ENCODE results near the gene VARS1.

VARS1 gene

DNA sequence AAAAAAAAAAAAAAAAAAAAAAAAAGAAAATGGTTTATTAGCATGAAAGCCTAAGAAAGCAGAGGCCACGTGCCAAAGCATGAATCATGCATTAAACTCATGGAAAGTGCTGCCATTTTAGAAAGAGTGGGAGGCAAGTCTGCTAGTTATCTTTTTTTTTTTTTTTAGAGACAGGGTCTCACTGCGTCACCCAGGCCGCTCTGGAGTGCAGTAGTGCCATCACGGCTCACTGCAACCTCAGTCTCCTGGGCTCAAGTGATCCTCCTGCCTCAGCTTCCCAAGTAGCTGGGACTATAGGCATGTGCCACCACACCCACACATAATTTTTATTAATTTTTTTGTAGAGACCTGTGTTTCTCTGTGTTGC, 23.6 kb downstream of the VARS1 start:
- DNase-seq (ENCODE audit: low spot score): no peak

DNA sequence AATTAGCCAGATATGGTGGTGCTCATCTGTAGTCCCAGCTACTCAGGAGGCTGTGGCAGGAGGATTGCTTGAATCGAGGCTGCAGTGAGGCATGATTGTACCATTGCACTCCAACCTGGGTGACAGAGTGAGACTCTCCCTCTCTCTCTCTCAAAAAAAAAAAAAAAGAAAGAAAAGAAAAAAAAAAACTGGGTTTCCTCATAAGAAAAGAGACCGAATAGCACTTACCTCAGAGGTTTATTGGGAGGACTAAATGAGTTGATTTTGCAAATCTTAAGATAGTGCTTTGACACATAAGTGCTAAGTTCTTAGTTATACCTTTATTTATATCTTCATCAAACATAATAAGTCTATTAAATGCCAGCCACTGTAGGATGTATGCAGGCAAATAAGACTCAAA, 24.7 kb downstream of the VARS1 start:
- no peak for DNase-seq (ENCODE audit: low spot score)

DNA sequence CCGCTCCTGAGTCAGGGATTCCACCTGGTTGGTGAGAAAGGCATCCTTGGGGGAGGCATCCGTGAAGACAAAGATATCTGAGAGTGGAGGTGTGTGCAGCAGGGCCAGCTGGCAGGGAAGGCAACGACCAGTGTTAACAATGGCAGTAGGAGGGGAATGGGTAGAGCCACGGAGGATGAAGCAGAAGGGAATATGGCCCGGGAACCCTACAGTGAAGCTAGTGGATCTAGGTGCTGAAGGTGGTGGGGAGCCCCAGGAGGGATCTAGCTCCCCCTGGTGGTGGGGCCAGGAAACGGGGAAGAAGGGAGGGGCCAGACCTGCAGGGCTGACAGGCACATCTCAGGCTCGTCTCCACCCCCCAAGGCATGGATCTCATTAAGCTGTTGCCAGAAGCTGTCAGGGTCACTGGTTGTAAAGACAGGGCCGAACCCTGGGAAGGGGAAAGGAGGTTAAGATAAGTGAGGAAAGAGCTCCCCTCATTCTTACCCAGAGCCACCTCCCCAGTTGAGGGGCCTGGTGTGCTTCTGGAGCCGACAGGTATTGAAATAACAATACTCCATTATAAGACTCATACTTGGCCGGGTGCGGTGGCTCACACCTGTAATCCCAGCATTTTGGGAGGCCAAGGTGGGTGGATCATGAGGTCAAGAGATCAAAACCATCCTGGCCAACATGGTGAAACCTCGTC, 25.7 kb downstream of the VARS1 start:
- DNase-seq (ENCODE audit: low spot score): peak; percentile 69

DNA sequence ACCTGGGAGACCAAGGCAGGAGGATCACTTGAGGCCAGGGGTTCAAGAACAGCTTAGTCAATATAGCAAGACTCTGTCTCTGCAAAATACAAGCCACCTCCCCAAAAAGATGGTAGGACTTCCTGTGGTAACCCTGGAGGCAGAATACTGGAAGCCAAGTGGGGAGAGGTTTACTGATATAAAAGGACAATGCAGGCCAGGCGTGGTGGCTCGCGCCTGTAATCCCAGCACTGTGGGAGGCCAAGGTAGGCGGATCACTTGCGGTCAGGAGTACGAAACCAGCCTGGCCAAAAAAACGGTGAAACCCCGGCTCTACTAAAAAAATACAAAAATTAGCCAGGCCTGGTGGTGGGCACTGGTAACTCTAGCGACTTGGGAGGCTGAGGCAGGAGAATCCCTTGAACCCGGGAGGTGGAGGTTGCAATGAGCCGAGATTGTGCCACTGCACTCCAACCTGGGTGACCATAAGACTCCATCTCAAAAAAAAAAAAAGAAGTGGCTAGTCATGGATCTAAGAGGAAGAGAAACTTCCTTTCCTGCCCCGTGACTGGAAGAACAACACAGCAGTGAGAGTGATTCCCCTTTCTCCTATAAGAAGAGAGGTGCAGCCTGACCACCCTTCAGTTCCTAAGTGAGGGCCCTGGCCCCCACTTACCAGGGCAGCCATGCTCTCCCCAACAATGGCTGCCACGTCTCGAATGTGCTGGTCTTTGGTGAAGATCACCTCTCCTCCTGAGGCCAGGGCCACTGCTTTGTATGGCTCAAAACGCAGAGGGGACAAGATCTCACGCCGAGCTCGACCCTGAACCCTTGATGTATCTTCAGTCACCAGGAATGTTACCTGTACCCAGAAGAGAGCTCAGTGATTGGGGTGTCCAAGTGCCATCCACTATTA, 26.9 kb downstream of the VARS1 start:
- DNase-seq (ENCODE audit: low spot score): no peak

DNA sequence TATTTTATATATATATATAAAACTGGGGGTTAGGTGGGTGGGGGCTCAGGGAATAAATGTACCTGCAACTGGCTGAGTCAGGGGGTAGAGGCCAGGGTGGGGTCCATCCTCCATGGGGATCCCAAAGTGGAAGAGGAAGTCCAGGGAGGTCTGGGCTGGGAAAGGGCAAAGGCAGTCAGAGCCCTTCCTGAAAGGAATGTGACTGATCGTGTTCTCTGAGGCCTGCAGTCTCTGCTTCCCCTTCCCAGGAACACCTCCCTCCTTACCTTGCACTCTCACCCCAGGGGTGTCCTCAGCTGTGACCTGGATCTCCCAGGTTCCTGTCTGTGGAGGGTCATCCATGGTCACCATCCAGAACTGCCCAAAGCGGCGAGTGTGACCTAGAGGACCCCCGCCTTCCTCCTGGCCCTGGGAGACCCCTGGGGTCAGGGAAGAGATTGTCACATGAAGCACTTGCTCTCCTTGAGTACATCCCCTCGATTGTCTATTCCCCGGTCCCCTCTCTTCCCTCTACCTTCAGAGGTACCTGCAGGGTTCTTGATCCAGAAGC, 28.4 kb downstream of the VARS1 start:
- no peak for DNase-seq (ENCODE audit: low spot score)

DNA sequence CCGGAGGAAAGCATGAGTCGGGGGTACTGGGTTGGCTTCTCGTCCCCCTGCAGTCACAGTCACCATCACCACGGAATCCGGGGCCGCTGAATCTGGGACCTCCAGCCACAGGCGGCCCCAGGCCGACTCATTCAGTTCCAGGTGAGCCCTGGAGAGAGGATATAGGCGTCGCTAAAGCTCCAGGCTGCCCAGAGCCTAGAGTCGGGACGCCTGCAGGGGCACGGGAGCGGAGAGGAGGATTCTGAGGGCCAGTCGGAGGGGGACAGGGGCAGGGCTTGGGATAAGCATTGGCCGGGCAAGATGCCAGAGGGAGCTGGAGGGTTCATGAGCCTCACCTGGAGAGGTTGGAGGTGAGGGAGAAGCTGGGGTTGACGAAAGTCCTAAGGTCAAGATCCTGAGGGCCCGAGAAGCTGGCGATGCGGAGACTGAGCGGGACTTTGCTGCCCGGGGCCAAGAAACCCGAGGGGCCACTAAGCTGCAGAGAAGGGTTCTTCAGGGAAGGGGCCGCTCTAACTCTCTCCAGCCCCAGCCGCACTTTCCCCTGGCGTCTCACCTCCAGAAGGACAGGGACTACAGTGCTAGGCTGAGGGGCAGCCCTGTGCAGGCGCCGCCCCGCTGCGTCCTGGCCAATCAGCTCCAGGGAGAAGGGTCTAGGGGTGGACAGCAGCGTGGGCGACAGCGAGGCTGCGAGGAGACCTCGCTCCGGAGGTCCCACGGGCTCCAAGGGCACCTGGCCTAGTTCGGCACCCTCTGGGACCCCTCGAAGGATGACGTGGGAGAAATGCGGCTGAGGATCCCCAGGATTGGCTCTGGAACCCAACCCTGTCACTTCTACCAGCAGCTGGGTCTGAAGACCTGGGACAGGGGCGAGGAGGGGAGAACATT, 29.4 kb downstream of the VARS1 start:
- no peak for DNase-seq (ENCODE audit: low spot score)

DNA sequence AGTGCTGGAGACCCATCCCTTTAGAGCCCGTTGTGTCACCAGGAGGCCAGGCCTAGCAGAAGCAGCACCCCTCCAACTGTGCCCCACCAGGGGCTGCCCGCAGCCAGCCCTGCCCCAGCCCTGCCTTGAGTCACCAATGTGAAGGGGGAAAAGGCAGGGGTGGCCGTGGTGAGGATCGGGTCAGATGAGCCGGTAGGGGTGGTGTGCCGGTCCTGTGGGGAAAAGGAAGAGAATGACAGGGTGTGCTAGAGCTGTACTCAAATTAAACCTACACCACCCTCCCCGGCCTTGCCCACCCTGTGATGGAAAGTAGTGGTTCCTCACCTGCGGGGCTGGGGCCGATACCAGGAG, 30.0 kb downstream of the VARS1 start:
- DNase-seq (ENCODE audit: low spot score): no peak

DNA sequence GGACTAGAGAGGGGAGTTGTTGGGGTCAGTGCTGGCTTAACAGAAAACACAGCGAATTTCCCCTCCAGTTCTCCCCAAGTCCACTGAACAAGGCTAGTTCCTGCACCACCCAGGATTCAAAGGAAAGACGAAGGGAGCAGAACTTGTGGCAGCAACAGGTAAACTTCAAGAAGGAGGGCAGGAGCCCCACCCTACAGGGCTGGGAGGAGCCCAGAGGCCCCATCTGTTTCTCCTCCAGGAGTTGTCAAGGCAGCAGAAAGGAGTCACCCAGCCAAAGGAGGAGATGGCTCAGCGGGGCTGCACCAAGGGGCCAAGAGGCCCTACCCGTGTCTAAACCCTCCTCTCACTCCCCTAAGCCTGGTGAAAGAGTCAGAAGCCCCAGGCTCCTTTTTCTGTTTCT, 31.4 kb downstream of the VARS1 start:
- no peak for DNase-seq (ENCODE audit: low spot score)

DNA sequence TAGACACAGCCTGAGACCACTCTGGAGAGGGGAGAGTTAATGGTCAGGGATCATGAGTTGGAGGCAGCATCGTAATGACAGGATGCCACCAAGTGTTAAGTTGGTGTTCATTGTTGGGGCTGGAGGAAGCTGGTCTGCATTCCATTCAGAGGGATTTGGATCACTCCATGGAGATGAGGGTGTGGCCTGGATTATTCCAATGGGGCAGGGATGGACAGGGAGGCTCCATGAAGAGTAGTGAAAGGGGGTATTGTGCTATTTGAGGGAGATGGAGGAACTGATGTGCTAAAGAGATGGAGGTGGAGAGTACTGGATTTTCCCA, 32.0 kb downstream of the VARS1 start:
- DNase-seq (ENCODE audit: low spot score): peak; percentile 71

DNA sequence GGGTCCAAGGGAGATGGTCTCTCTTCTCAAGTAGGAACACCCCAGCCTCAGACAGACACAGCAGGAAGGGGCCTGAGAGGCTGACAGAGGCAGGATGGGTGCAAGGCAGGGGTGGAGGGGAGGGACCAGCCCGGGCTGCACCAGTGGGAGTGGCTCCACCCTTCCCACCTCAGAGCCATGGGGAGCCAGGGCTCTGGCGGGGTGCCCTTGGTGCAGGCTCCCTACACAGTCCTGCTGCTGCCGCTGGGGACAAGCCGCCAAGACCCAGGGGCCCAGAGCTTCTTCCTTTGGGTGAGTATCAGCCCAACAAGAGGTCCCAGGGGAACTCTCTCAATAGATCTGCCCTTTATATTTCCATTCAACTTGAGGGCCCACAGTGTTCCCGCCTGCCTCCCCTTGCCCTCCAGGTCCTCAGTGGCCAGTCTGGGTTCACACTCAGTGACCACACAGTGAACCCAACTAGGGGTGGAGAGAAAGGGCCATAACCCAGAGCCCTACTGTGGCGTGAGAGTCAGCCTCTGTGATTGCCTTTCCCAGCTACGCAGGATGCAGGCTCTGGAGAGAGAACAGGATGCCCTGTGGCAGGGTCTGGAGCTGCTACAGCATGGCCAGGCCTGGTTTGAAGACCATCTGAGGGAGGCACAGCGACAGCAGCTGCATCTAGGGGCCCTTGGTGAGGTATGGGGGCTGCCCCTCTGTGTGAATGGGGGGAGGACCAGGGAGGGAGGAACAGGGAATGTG, 32.5 kb downstream of the VARS1 start:
- DNase-seq (ENCODE audit: low spot score): no peak

DNA sequence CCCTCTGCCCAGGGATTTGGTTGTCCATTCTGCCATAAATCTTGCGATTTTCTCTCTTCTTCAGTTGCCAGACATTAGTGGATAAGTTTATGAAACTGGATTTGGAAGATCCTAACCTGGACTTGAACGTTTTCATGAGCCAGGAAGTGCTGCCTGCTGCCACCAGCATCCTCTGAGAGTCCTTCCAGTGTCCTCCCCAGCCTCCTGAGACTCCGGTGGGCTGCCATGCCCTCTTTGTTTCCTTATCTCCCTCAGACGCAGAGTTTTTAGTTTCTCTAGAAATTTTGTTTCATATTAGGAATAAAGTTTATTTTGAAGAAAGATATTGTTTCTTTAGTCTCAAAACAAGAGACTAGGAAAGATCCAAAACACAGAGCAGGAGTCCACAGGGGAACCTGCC, 33.2 kb downstream of the VARS1 start, which contains the start of gene SAPCD1:
TSS of gene SAPCD1 (plus strand) at position 301 of the 400 bp plus-strand sequence. CDS start 399 bp downstream, outside the sequence.
- DNase-seq (ENCODE audit: low spot score): no peak

DNA sequence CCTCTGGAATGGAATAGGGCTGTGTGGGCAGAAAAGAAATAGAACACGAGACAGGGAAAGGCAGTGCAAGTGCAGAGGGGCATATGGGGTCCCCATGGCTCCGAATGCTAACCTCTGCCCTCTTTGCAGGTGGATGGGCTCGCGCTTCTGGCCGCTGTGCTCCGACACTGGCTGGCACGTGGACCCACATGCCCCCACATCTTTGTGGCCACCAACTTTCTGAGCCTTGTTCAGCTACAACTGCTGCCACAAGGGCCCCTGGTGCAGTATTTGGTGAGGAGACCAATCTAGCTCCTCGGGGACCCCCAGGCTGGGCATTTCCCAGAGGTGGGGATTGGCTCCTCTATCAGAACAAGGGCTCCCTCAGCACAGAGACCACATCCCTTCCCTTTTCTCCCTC, 34.2 kb downstream of the VARS1 start:
- no peak for DNase-seq (ENCODE audit: low spot score)

DNA sequence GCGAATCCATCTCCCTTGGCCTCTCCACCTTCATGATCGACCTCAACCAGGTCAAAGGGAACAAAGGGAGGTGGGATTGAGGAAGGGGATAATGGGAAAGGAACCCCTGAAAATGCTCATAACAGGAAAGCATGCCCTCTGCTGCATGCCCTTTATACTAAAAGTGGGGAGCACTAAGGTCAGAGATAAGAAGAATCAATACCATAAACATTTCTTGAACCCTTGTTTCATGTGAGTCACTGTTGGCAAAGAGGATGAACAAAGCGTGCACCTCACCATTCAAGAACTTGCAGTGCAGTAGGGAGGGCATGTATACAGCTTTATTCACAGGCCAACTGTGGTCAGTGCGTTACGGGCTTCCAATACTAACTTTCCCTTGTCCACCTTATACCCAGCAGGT, 34.8 kb downstream of the VARS1 start:
- no peak for DNase-seq (ENCODE audit: low spot score)

DNA sequence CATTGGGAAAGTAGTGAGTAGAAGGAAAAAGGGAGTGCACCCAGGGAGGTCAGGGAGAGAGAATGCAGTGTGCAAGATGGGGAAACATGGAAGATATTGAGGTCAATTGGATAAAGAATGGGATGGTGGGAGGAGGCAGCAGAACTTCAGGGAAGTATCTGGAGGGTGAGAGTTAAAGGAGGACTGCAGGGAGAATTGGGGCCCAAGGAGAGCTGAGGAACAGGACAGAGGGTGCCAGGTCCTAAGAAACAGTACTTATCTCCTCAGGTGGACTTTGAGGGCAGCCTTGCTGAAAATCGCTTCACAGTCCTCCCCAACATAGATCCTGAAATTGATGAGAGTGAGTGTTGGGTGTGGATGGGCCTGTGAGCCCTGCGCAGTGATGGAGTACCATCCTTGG, 37.3 kb downstream of the VARS1 start:
- no peak for DNase-seq (ENCODE audit: low spot score)

DNA sequence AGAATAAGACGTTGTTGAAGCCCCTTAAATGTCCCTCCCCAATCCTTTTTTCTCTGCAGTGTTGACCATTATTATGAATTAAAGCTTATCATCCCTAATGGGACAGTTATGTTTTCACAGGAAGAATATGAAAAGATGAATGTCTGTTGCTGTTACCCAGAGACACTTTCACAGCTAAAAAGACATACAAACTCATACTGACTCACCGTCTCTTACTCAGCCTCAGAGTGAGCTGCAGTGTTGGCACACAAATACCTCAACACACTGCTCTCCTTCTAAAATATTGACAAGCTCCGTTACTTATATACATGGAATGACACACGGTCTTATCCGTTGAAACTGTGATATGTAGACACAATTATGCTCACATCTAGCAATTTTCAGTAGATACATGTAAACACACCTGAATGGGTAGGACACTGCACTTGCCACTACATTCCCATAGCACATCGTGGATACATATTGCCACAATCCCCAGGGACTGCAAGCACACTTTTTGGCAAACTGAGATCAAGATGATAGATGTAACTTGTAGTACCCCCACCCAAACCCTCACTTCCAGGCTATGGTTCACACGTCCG, 42.7 kb downstream of the VARS1 start:
- no peak for DNase-seq (ENCODE audit: low spot score)

DNA sequence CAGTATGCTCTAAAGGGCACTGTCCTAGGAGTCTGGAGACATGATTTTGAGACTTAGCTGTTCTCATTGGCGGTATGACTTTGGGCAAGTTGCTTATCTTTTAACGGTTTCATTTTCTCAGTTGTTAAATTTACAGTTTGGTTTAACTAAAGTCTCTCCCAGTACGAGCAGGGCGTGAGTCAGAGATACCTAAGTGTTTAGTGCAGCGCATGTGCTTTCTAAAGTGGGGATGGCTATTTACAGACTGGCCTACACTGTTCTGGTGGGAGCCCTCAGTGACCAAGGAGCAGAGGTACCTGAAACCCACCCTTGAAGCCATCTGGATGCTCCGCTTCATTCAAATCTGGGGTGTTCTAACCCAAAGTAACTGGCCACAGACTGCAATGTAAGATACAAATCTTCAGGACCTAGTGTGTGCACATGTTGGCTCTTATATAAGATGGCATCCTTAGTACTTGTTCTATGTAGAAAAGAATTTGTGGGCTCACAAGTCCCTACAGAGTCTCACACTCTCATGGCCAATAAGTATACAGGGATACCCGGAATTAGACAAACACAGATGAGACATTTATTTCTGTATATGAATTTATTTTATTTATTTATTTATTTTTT, 45.0 kb downstream of the VARS1 start:
- DNase-seq (ENCODE audit: low spot score): no peak

DNA sequence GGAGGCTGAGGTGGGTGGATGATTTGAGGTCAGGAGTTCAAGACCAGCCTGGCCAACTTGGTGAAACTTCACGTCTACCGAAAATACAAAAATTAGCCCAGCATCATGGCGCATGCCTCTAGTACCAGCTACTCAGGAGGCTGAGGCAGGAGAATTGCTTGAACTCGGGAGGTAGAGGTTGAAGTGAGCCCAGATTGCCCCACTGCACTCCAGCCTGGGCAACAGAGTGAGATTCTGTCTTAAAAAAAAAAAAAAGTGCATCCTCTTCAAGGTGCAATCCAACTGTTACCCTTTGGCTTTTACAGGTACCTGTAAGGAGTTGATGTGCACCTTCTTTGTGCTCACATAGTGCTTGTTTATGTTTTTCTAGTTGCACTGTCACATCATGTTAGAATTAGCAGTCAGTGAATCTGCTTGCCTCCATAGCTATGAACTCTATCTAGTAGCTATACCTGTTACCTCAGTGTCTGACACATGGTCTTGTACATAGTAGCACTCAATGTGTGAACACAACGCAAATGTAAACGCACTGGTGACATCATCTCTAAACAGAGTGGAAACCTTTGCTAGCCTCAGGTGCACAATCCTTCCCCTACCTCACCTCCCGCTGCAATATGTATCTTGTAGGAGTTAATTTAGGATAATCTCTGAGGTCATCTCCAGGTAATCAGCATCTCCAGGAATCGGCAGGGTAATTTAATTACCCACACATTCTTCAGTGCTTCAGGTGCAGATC, 46.1 kb downstream of the VARS1 start:
- no peak for DNase-seq (ENCODE audit: low spot score)
